ENCODE results near the gene GDPD3. TPM values are rescaled to one million over a fixed set of nuclear protein-coding genes. Genes with fewer than 3 reads are reported as not detected.
A peak's percentile ranks its signal among the peaks of the same experiment; 100 is the strongest.

The GDPD3 gene
- total and polyA plus RNA-seq, 2 of the 13 experiments (the other 11 are each of a cell fraction or from before 2014, with no cell fraction given): 18.7 to 20.6 TPM

GRCh38 chr16:30063278-30063892, 50.0 kb downstream of the GDPD3 start (continued):
- TF ChIP-seq NRL (CRISPR knock-in tag; IDR thresholded peaks at IDR 0.05; ENCODE audit: borderline replicate concordance) (no peak), ELK4 (CRISPR knock-in tag; IDR thresholded peaks at IDR 0.05; ENCODE audit: borderline replicate concordance) (0 out of 2 replicates have a peak, but pooled peaks have one; percentile 64), AFF4 (CRISPR knock-in tag; IDR thresholded peaks at IDR 0.05) (peak; percentile 55; the same call in 1 of the 2 replicates), FOXO4 (CRISPR knock-in tag; conservative IDR thresholded peaks at IDR 0.05) (no peak), KDM2A (CRISPR knock-in tag; IDR thresholded peaks at IDR 0.05; ENCODE audit: borderline replicate concordance, low read depth) (no peak), DPF2 (CRISPR knock-in tag; IDR thresholded peaks at IDR 0.05; ENCODE audit: borderline replicate concordance, low read depth) (no peak), PHF8 (CRISPR knock-in tag; IDR thresholded peaks at IDR 0.05) (no peak), ZNF546 (CRISPR knock-in tag; conservative IDR thresholded peaks at IDR 0.05) (no peak), XRCC5 (optimal IDR thresholded peaks at IDR 0.05; ENCODE audit: low read length) (no peak), ADNP (CRISPR knock-in tag; IDR thresholded peaks at IDR 0.05) (0 out of 2 replicates have a peak, but pooled peaks have one; percentile 11), ZNF883 (CRISPR knock-in tag; IDR thresholded peaks at IDR 0.05; ENCODE audit: not compliant biosample characterization) (peak; percentile 76), ZNF75D (CRISPR knock-in tag; IDR thresholded peaks at IDR 0.05; ENCODE audit: borderline replicate concordance) (no peak), ZMAT5 (CRISPR knock-in tag; IDR thresholded peaks at IDR 0.05; ENCODE audit: borderline replicate concordance, low read depth) (no peak), ZNF367 (CRISPR knock-in tag; IDR thresholded peaks at IDR 0.05; ENCODE audit: borderline replicate concordance) (no peak), CAMTA2 (CRISPR knock-in tag; IDR thresholded peaks at IDR 0.05; ENCODE audit: borderline replicate concordance) (no peak), ZNF510 (CRISPR knock-in tag; IDR thresholded peaks at IDR 0.05; ENCODE audit: low read depth) (no peak), FOXC1 (CRISPR knock-in tag; IDR thresholded peaks at IDR 0.05; ENCODE audit: borderline replicate concordance) (peak; percentile 25; the same call in 1 of the 2 replicates)
- TF ChIP-seq, protein P1, sequence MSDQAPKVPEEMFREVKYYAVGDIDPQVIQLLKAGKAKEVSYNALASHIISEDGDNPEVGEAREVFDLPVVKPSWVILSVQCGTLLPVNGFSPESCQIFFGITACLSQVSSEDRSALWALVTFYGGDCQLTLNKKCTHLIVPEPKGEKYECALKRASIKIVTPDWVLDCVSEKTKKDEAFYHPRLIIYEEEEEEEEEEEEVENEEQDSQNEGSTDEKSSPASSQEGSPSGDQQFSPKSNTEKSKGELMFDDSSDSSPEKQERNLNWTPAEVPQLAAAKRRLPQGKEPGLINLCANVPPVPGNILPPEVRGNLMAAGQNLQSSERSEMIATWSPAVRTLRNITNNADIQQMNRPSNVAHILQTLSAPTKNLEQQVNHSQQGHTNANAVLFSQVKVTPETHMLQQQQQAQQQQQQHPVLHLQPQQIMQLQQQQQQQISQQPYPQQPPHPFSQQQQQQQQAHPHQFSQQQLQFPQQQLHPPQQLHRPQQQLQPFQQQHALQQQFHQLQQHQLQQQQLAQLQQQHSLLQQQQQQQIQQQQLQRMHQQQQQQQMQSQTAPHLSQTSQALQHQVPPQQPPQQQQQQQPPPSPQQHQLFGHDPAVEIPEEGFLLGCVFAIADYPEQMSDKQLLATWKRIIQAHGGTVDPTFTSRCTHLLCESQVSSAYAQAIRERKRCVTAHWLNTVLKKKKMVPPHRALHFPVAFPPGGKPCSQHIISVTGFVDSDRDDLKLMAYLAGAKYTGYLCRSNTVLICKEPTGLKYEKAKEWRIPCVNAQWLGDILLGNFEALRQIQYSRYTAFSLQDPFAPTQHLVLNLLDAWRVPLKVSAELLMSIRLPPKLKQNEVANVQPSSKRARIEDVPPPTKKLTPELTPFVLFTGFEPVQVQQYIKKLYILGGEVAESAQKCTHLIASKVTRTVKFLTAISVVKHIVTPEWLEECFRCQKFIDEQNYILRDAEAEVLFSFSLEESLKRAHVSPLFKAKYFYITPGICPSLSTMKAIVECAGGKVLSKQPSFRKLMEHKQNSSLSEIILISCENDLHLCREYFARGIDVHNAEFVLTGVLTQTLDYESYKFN (CRISPR knock-in tag; conservative IDR thresholded peaks at IDR 0.05): no peak

Data from HepG2 (cell line).